HG03520 (cell line): ENCODE data around the gene SPATS2.
A peak's percentile ranks its signal among the peaks of the same experiment; 100 is the strongest.
"Not testable (repeated sequence)": the region's sequence is repeated elsewhere in the genome, so short reads cannot be mapped to it uniquely, and the experiment has no call there.

ENCODE experiments used
- ATAC-seq: cut with Tn5 transposase; IDR thresholded peaks from one replicate; pipeline ENCODE4 v1.9.1; 2021; ENCODE audit warnings: mild to moderate bottlenecking, moderate library complexity; ENCODE audit not compliant: unreplicated experiment

SPATS2 gene

GRCh38 chr12:49367381-49368239 lies at the start of gene SPATS2:
Gene SPATS2 (plus strand): TSS chr12:49367462. CDS start chr12:49461013, 93,551 bp downstream.
- no peak for ATAC-seq

GRCh38 chr12:49320411-49321103 lies 46.7 kb upstream of the SPATS2 start:
- not testable (repeated sequence) for ATAC-seq

- no peak for ATAC-seq
Observed at GRCh38 chr12:49322367-49322707, 44.9 kb upstream of the SPATS2 start.

GRCh38 chr12:49322708-49323523 lies 44.3 kb upstream of the SPATS2 start, which contains the start of gene TROAP:
Gene TROAP (plus strand): TSS chr12:49323255. CDS start chr12:49323609, 354 bp downstream.
- ATAC-seq: peak; percentile 98

- ATAC-seq: no peak
Observed at GRCh38 chr12:49323524-49324097, 43.7 kb upstream of the SPATS2 start.

- no peak for ATAC-seq
Observed at GRCh38 chr12:49325606-49326005, 41.7 kb upstream of the SPATS2 start.

GRCh38 chr12:49327368-49327767 lies 39.9 kb upstream of the SPATS2 start:
- no peak for ATAC-seq

- ATAC-seq: no peak
Observed at GRCh38 chr12:49327887-49328286, 39.4 kb upstream of the SPATS2 start.

- ATAC-seq: no peak
Observed at GRCh38 chr12:49328816-49329215, 38.4 kb upstream of the SPATS2 start.

GRCh38 chr12:49330032-49330619 lies 37.1 kb upstream of the SPATS2 start:
- ATAC-seq: no peak

GRCh38 chr12:49330631-49331379 lies 36.5 kb upstream of the SPATS2 start:
- no peak for ATAC-seq

- ATAC-seq: no peak
Observed at GRCh38 chr12:49331380-49332222, 35.7 kb upstream of the SPATS2 start.

- ATAC-seq: no peak
Observed at GRCh38 chr12:49332441-49332861, 34.8 kb upstream of the SPATS2 start.

GRCh38 chr12:49332891-49333371 lies 34.3 kb upstream of the SPATS2 start:
- ATAC-seq: no peak

GRCh38 chr12:49333778-49334177 lies 33.5 kb upstream of the SPATS2 start:
- not testable (repeated sequence) for ATAC-seq

GRCh38 chr12:49334226-49334625 lies 33.0 kb upstream of the SPATS2 start:
- no peak for ATAC-seq

GRCh38 chr12:49334681-49335080 lies 32.6 kb upstream of the SPATS2 start:
- no peak for ATAC-seq

- ATAC-seq: no peak
Observed at GRCh38 chr12:49335118-49335954, 31.9 kb upstream of the SPATS2 start.
